ENCODE results near the gene CRABP1.
A peak's percentile ranks its signal among the peaks of the same experiment; 100 is the strongest.

Gene CRABP1

GRCh38 chr15:78358102-78358870 is 18.1 kb downstream of the CRABP1 start (continued):
- TF ChIP-seq ZNF18 (tag by site-specific recombination; IDR thresholded peaks at IDR 0.05) = no peak
- no peak for TF ChIP-seq ZXDB (tag by site-specific recombination; IDR thresholded peaks at IDR 0.05)
- no peak for TF ChIP-seq ZNF639 (tag by site-specific recombination; IDR thresholded peaks at IDR 0.05)
- no peak for TF ChIP-seq ZEB2 (tag by site-specific recombination; IDR thresholded peaks at IDR 0.05)
- TF ChIP-seq ZNF624 (tag by site-specific recombination; IDR thresholded peaks at IDR 0.05) = no peak
- no peak for TF ChIP-seq ZBTB6 (tag by site-specific recombination; IDR thresholded peaks at IDR 0.05)
- TF ChIP-seq ZNF426 (tag by site-specific recombination; IDR thresholded peaks at IDR 0.05) = no peak
- no peak for TF ChIP-seq ZNF274 (IDR thresholded peaks at IDR 0.05; ENCODE audit: low read length)
- TF ChIP-seq ZNF274 (tag by site-specific recombination; IDR thresholded peaks at IDR 0.05; ENCODE audit: borderline replicate concordance) = no peak
- no peak for TF ChIP-seq ZBTB20 (tag by site-specific recombination; IDR thresholded peaks at IDR 0.05)
- no peak for TF ChIP-seq ZNF280D (tag by site-specific recombination; IDR thresholded peaks at IDR 0.05)
- TF ChIP-seq ZBTB1 (tag by site-specific recombination; IDR thresholded peaks at IDR 0.05) = no peak

GRCh38 chr15:78359041-78359808 is 19.1 kb downstream of the CRABP1 start:
- CTCF ChIA-PET = interaction anchor here (0.6 to 1.3 kb wide), 5 partner anchors 14 to 94 kb away, joined by 3 read pairs; no protein-coding TSS in a partner anchor
- no peaks in the 10 kb centered on the region for H3K4me1 ChIP-seq (ENCODE audit: control insufficient read depth, insufficient read depth, low read length)
- 0 out of 2 replicates have a peak, but pooled peaks have one; percentile 29 for TF ChIP-seq ZNF133 (tag by site-specific recombination; IDR thresholded peaks at IDR 0.05)
- TF ChIP-seq PRDM6 (tag by site-specific recombination; IDR thresholded peaks at IDR 0.05) = peak; percentile 12; the same call in 1 of the 2 replicates
- TF ChIP-seq ZNF169 (tag by site-specific recombination; IDR thresholded peaks at IDR 0.05) = no peak
- no peaks in the 10 kb centered on the region for H3K9me3 ChIP-seq (ENCODE audit: control insufficient read depth, insufficient read depth, low read depth, low read length)
- POLR2A ChIA-PET = no interaction called here
- H3K36me3 ChIP-seq (ENCODE audit: control insufficient read depth in 2 of 2, insufficient read depth in 1 of 2, low read length in 2 of 2) = no peaks in the 10 kb centered on the region
- no peak overlapping the region for H3K4me3 ChIP-seq (ENCODE audit: low read depth, low read length)
- H3K27ac ChIP-seq (ENCODE audit: extremely low read depth, low read depth, low read length) = no peak overlapping the region

Measured in HEK293 (cell line).